Muscle of leg (tissue), 11 donors: ENCODE results near the gene IGSF5. TPM values are rescaled to one million over a fixed set of nuclear protein-coding genes. Genes with fewer than 3 reads are reported as not detected.

Source experiments
- DNase-seq: peaks from one replicate; pipeline ENCODE4 v3.0.0; 2013
- H3K27ac ChIP-seq: one replicate; pipeline ENCODE4 v1.5.1; 2013; ENCODE audit warnings: mild to moderate bottlenecking, low read length, control low read depth
- H3K27me3 ChIP-seq: one replicate; pipeline ENCODE4 v1.6.1; 2013; ENCODE audit warnings: low read length; ENCODE audit not compliant: control insufficient read depth, insufficient read depth
- H3K36me3 ChIP-seq: one replicate; pipeline ENCODE4 v1.6.1; 2013; ENCODE audit warnings: low read length; ENCODE audit not compliant: control insufficient read depth, insufficient read depth
- H3K4me1 ChIP-seq: one replicate; pipeline ENCODE4 v1.6.1; 2013; ENCODE audit warnings: low read length; ENCODE audit not compliant: control insufficient read depth, insufficient read depth
- H3K4me3 ChIP-seq: one replicate; pipeline ENCODE4 v1.5.1; 2013; ENCODE audit warnings: low read length, control low read depth
- H3K9me3 ChIP-seq: replicated peaks from 2 replicates; pipeline ENCODE4 v1.6.1; 2013; ENCODE audit warnings: low read depth, low read length; ENCODE audit not compliant: control insufficient read depth
- WGBS: methylation state at CpG from one replicate; pipeline ENCODE4 v1.1.5; 2013; ENCODE audit warnings: missing lambda C conversion rate; ENCODE audit not compliant: insufficient coverage; 5-methylcytosine and 5-hydroxymethylcytosine counted together
- polyA plus RNA-seq, 8 donors: library from polyadenylated mRNA; unstranded; fragments of 120-200 nt; gene quantifications; one replicate each; pipeline versions ENCODE4 v1.2.1 to v1.2.3, GENCODE V29; 2013; ENCODE audit warnings: inconsistent platforms in 1 of 8, low replicate concordance in 1 of 8; ENCODE audit not compliant: insufficient read length in 8 of 8, insufficient read depth in 1 of 8
- total RNA-seq: library from RNA; stranded (reverse); fragments of 120-200 nt; gene quantifications from one replicate; pipeline ENCODE4 v1.2.4, GENCODE V29; 2013

IGSF5 gene
- total and polyA plus RNA-seq, 9 donors: 0.37 to 1.5 (median 0.80) TPM

- WGBS: 28% methylated on average over 4 of the region's 6 CpGs
- Histone ChIP-seq H3K4me1 (no peaks in the 10 kb centered on the region), H3K27ac (no peak overlapping the region), H3K36me3 (no peaks in the 10 kb centered on the region), H3K9me3 (no peaks in the 10 kb centered on the region), H3K4me3 (no peak overlapping the region), H3K27me3 (no peaks in the 10 kb centered on the region)
- DNase-seq: peak; percentile 52
These were observed 29.2 kb downstream of the IGSF5 start for GRCh38 chr21:39774227-39774626.

GRCh38 chr21:39775816-39776215 is 30.8 kb downstream of the IGSF5 start:
- Histone ChIP-seq H3K4me1 (no peaks in the 10 kb centered on the region), H3K27me3 (no peaks in the 10 kb centered on the region), H3K4me3 (no peak overlapping the region), H3K27ac (no peak overlapping the region), H3K9me3 (no peaks in the 10 kb centered on the region), H3K36me3 (no peaks in the 10 kb centered on the region)
- no peak for DNase-seq
- no CpG with 5 or more reads among the region's 1 CpG for WGBS

DNA sequence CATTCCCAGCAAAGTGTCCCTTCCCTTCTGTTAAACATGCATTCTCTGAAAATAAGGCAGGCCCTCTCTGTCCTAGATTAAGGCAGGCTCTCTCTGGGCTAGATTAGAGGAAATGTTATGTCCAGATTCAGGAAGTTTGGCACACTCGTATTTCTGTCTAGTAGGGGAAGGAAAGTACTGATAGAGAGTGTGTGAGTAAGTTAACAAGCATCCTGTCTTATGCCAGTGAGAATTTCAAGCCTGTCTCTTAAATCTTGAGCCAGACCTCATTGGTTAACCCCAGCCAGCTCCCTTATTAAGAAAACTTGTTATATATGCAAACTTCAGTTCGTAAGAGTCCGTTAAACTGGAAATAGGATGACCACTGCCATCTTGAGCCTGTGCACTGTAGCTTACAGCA is 31.6 kb downstream of the IGSF5 start:
- no CpG with 5 or more reads among the region's 3 CpGs for WGBS
- Histone ChIP-seq H3K9me3 (no peaks in the 10 kb centered on the region), H3K36me3 (no peaks in the 10 kb centered on the region), H3K4me1 (no peaks in the 10 kb centered on the region), H3K27me3 (no peaks in the 10 kb centered on the region), H3K27ac (no peak overlapping the region), H3K4me3 (no peak overlapping the region)
- no peak for DNase-seq

- Histone ChIP-seq H3K27me3 (no peaks in the 10 kb centered on the region), H3K4me3 (no peak overlapping the region), H3K4me1 (no peaks in the 10 kb centered on the region), H3K9me3 (no peaks in the 10 kb centered on the region), H3K27ac (no peak overlapping the region), H3K36me3 (no peaks in the 10 kb centered on the region)
- 60% methylated on average over 1 of the region's 3 CpGs for WGBS
- DNase-seq: no peak
These were observed 36.3 kb downstream of the IGSF5 start for GRCh38 chr21:39781331-39781730.

GRCh38 chr21:39788383-39788782 is 43.4 kb downstream of the IGSF5 start:
- 11% methylated on average over 9 of the region's 9 CpGs for WGBS
- peak; percentile 93 for DNase-seq
- no peaks in the 10 kb centered on the region for H3K36me3 ChIP-seq
- H3K27ac ChIP-seq: no peak overlapping the region
- H3K4me1 ChIP-seq: no peaks in the 10 kb centered on the region
- H3K9me3 ChIP-seq: no peaks in the 10 kb centered on the region
- no peaks in the 10 kb centered on the region for H3K27me3 ChIP-seq
- H3K4me3 ChIP-seq: peak overlapping the region; percentile 11

DNA sequence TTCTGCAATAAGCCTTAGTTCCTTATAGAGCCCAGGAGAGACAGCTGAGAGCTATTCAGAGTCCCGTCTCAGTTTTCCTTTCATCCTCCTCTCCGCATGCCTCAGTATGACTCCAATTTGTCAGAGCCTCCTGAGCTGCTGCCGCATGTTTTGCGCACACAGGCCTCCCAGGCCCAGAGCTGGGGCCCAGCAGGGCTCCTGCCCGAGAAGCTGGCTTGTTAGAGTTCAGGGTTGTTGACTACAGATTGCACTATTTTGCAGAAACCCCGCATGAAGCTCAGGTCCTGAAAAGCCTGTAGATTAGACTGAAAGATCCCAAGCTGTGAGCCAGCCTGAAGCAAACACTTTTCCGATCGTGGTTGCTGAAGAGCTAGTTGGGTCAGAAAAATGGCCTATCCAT is 51.5 kb downstream of the IGSF5 start:
- 65% methylated on average over 7 of the region's 8 CpGs for WGBS
- no peaks in the 10 kb centered on the region for H3K9me3 ChIP-seq
- peak; percentile 21 for DNase-seq
- peaks cover 2% of the 10 kb centered on the region for H3K27me3 ChIP-seq
- H3K4me3 ChIP-seq: no peak overlapping the region
- no peak overlapping the region for H3K27ac ChIP-seq
- H3K36me3 ChIP-seq: no peaks in the 10 kb centered on the region
- peaks cover 5% of the 10 kb centered on the region for H3K4me1 ChIP-seq

DNA sequence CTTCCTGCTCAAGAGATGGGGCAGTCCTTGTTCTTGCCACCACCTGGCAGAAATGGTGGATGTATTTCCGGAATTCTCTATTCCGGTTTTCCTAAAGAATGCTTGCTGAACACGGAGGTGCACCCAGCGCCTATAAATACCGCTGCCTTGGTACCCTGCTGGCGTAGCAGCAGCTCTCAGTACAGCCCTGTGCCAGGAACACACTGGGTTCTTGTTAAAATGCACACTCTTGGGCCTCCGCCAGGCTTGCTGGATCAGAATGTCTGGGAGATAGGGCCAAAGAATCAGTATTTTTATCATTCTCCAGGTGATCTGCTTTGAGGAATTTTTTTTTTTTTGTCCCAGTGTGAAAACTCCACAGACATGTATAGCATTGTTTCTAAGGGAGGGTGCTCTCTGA is 54.2 kb downstream of the IGSF5 start:
- H3K36me3 ChIP-seq: no peaks in the 10 kb centered on the region
- DNase-seq: no peak
- H3K4me1 ChIP-seq: peaks cover 5% of the 10 kb centered on the region
- H3K9me3 ChIP-seq: no peaks in the 10 kb centered on the region
- WGBS: 88% methylated on average over 7 of the region's 7 CpGs
- no peaks in the 10 kb centered on the region for H3K27me3 ChIP-seq
- no peak overlapping the region for H3K27ac ChIP-seq
- no peak overlapping the region for H3K4me3 ChIP-seq

DNA sequence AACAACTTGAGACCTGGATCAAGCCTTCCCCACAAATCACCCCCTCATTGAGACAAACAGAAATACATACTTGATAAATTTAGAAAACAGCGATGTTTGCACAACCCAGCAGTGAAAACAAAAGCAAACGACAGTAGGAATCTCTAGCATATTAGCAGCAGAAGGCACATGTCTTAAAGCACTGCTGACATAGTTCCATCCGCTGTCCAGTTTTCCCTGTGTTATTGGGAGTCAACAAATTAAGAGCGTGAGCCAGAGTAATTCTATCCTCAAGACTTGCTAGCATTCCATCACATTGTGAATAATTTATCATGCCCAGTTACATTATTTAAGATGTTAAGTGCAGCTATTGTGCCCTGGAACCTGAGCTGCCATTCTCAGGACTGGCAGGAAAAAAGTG is 55.3 kb downstream of the IGSF5 start:
- WGBS: 83% methylated on average over 2 of the region's 4 CpGs

DNA sequence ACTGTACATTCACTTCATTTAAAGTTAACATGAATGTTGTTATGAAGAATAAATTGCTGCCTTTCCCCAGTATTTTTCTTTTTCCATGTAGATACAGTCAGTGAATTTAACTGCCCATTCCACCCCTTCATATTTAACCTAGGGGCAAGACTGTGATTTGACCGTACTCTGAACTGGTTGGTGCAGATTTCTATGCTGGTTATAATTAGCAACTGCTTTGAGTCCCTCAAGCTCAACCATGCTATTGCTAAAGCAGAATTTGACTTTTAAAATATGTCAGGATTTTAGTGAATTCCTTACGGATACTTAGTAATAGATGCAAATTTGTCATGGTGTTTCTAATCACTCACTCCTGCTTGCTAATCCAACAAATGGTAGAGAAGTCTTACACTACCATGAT is 57.2 kb downstream of the IGSF5 start:
- H3K27me3 ChIP-seq: no peaks in the 10 kb centered on the region
- H3K27ac ChIP-seq: no peak overlapping the region
- no CpG with 5 or more reads among the region's 2 CpGs for WGBS
- no peak for DNase-seq
- no peaks in the 10 kb centered on the region for H3K9me3 ChIP-seq
- H3K36me3 ChIP-seq: no peaks in the 10 kb centered on the region
- H3K4me1 ChIP-seq: no peaks in the 10 kb centered on the region
- H3K4me3 ChIP-seq: no peak overlapping the region

More for the DNA sequence above, 55.3 kb downstream of the IGSF5 start:
- H3K4me1 ChIP-seq: peaks cover 5% of the 10 kb centered on the region
- H3K27ac ChIP-seq: no peak overlapping the region
- H3K4me3 ChIP-seq: no peak overlapping the region
- H3K36me3 ChIP-seq: no peaks in the 10 kb centered on the region
- H3K9me3 ChIP-seq: no peaks in the 10 kb centered on the region
- H3K27me3 ChIP-seq: no peaks in the 10 kb centered on the region
- DNase-seq: peak; percentile 19

DNA sequence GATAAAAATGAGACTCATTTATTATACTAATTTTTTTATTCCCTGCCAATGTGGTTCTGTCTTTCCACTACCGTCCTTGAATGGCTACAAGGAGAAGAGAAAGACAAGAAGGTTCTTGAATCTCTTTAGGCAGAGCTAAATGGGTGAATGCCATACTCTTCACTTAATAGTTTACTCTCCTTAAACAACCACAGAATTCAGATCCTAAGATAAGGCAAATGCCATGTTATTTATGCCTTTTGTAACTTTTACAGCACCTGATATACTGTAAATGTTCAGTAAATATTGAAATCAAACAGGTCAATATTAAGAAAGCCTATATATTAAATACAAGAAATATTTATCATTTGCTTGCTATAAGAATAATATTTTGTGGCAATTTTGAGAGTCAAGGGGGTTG is 58.4 kb downstream of the IGSF5 start:
- Histone ChIP-seq H3K27me3 (no peaks in the 10 kb centered on the region), H3K4me1 (no peaks in the 10 kb centered on the region), H3K9me3 (no peaks in the 10 kb centered on the region), H3K27ac (no peak overlapping the region), H3K4me3 (no peak overlapping the region), H3K36me3 (no peaks in the 10 kb centered on the region)
- no peak for DNase-seq
- no CpG with 5 or more reads among the region's 1 CpG for WGBS

DNA sequence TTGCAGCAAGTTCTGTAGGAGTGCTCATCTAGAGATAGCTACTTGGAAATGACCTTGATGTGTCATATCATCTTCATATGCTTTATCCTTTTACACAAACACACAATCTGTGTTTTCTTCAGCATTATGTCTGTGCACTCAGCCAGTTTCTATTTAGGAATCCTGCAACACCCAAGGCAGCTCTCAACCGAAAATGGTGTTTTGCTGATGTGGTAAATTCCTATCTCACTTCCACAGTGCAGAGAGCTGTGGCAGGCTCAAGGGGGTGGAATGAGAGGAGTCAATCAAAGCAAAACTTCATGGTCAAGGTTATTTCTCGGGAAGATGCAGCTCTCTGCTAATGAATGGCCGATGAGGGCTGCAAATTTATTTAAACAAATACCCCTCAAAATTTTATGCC is 59.3 kb downstream of the IGSF5 start:
- Histone ChIP-seq H3K9me3 (no peaks in the 10 kb centered on the region), H3K4me1 (no peaks in the 10 kb centered on the region), H3K4me3 (no peak overlapping the region), H3K27me3 (no peaks in the 10 kb centered on the region), H3K36me3 (no peaks in the 10 kb centered on the region), H3K27ac (no peak overlapping the region)
- no CpG with 5 or more reads among the region's 3 CpGs for WGBS
- no peak for DNase-seq
